Measurements from ENCODE around the gene RBM5. TPM values are rescaled to one million over a fixed set of nuclear protein-coding genes. Genes with fewer than 3 reads are reported as not detected.
A peak's percentile ranks its signal among the peaks of the same experiment; 100 is the strongest.

The RBM5 gene
- total and polyA plus RNA-seq, 2 donors (not counting 1 experiment from before 2014, with no cell fraction given), result 113 to 174 TPM

DNA sequence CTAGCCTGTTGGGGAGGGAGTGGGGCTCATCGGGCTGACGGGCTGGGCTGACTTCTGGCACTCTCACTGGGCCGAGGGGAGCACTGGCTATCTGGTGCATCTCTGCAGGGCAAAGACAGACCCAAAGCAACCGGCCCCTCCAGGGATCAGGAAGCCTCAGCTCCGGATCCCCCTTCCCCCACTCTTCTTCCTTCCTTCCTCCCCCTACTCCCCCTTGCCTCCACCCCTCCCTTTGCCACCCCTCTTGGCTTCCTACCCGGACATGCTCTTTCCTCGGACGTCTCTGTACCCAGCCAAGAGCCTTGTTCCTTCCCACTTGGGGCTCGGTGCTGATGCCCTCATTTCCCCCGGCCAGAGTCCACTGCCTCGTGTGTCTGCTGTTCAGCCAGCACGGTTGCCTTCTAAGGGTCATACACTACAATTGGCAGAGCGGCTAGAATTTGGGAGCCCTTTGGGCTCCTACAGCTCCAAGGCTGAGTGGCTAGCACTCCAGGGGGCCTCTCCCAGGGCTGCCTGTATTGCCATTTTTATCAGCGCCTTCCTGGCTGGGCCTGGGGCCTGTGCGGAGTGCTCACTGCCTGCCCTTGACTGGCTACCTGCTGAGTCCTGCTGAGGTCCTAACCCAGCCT lies 77.3 kb downstream of the RBM5 start:
- H3K79me2 ChIP-seq (ENCODE audit: control insufficient read depth, insufficient read depth, low read length), result no peaks in the 10 kb centered on the region
- DNase-seq (ENCODE audit: low read depth in 2 of 2), result peak in 1 of 2 donors; percentile 57
- no peaks in the 10 kb centered on the region for H3K36me3 ChIP-seq (ENCODE audit: control insufficient read depth, insufficient read depth, low read length)
- no peak overlapping the region for H3K9ac ChIP-seq (ENCODE audit: insufficient read depth, low read length)
- H3K4me3 ChIP-seq (replicated peaks in 1 of 4; ENCODE audit: control extremely low read depth in 1 of 4, insufficient read depth in 1 of 4, low read depth in 3 of 4, low read length in 4 of 4), result no peak overlapping the region
- peak overlapping the region; percentile 75 for H3K27ac ChIP-seq (ENCODE audit: insufficient read depth, low read length)
- no peak overlapping the region for H2AFZ ChIP-seq (ENCODE audit: low read length)
- H3K4me2 ChIP-seq (ENCODE audit: extremely low read depth, insufficient read depth, low read length), result peak overlapping the region; percentile 62
- H4K20me1 ChIP-seq (ENCODE audit: control insufficient read depth, extremely low read depth, insufficient read depth, low read length), result no peaks in the 10 kb centered on the region
- peaks cover 30% of the 10 kb centered on the region for H3K4me1 ChIP-seq (ENCODE audit: control insufficient read depth, extremely low read depth, insufficient read depth, low read length)
- TF ChIP-seq, protein P1, sequence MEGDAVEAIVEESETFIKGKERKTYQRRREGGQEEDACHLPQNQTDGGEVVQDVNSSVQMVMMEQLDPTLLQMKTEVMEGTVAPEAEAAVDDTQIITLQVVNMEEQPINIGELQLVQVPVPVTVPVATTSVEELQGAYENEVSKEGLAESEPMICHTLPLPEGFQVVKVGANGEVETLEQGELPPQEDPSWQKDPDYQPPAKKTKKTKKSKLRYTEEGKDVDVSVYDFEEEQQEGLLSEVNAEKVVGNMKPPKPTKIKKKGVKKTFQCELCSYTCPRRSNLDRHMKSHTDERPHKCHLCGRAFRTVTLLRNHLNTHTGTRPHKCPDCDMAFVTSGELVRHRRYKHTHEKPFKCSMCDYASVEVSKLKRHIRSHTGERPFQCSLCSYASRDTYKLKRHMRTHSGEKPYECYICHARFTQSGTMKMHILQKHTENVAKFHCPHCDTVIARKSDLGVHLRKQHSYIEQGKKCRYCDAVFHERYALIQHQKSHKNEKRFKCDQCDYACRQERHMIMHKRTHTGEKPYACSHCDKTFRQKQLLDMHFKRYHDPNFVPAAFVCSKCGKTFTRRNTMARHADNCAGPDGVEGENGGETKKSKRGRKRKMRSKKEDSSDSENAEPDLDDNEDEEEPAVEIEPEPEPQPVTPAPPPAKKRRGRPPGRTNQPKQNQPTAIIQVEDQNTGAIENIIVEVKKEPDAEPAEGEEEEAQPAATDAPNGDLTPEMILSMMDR (conservative IDR thresholded peaks at IDR 0.05 in 1 of 2, IDR thresholded peaks at IDR 0.05 in 1 of 2; ENCODE audit: low read depth in 1 of 2, low read length in 2 of 2), result no peak
- no peak for TF ChIP-seq EZH2 (IDR thresholded peaks at IDR 0.05; ENCODE audit: low read length, missing control alignments)
- H3K9me3 ChIP-seq (ENCODE audit: control insufficient read depth, insufficient read depth, low read depth, low read length), result no peaks in the 10 kb centered on the region
- H3K27me3 ChIP-seq (ENCODE audit: control insufficient read depth, insufficient read depth, low read length), result no peaks in the 10 kb centered on the region

DNA sequence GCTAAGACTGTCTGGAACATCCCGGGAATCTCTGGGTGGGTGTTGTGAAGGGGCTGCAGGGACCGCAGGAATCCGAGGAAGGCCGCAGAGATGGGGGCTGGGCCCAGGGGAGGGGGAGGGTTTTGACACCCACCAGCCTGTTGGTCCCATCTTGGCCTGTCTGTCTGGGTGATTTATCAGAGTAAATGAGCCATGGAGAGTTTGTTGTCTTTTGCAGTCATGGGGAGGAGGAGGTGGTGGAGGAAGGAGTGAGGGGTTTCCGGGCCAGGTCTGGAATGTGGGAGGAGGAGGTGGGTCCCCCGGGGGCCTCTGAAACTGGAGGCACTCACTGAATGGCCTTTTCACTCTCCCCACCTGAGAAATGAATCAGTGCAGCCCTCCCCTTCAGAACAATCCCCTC lies 77.9 kb downstream of the RBM5 start:
- no peaks in the 10 kb centered on the region for H3K9me3 ChIP-seq (ENCODE audit: control insufficient read depth, insufficient read depth, low read depth, low read length)
- no peak overlapping the region for H3K9ac ChIP-seq (ENCODE audit: insufficient read depth, low read length)
- TF ChIP-seq, protein P1 (conservative IDR thresholded peaks at IDR 0.05 in 1 of 2, IDR thresholded peaks at IDR 0.05 in 1 of 2; ENCODE audit: low read depth in 1 of 2, low read length in 2 of 2), result no peak
- TF ChIP-seq EZH2 (IDR thresholded peaks at IDR 0.05; ENCODE audit: low read length, missing control alignments), result no peak
- H3K79me2 ChIP-seq (ENCODE audit: control insufficient read depth, insufficient read depth, low read length), result no peaks in the 10 kb centered on the region
- no peak overlapping the region for H2AFZ ChIP-seq (ENCODE audit: low read length)
- H4K20me1 ChIP-seq (ENCODE audit: control insufficient read depth, extremely low read depth, insufficient read depth, low read length), result no peaks in the 10 kb centered on the region
- H3K27ac ChIP-seq (ENCODE audit: insufficient read depth, low read length), result no peak overlapping the region
- no peaks in the 10 kb centered on the region for H3K27me3 ChIP-seq (ENCODE audit: control insufficient read depth, insufficient read depth, low read length)
- peaks cover 28% of the 10 kb centered on the region for H3K4me1 ChIP-seq (ENCODE audit: control insufficient read depth, extremely low read depth, insufficient read depth, low read length)
- H3K4me3 ChIP-seq (replicated peaks in 1 of 4; ENCODE audit: control extremely low read depth in 1 of 4, insufficient read depth in 1 of 4, low read depth in 3 of 4, low read length in 4 of 4), result no peak overlapping the region
- H3K4me2 ChIP-seq (ENCODE audit: extremely low read depth, insufficient read depth, low read length), result no peak overlapping the region
- no peaks in the 10 kb centered on the region for H3K36me3 ChIP-seq (ENCODE audit: control insufficient read depth, insufficient read depth, low read length)
- DNase-seq (ENCODE audit: low read depth in 2 of 2), result peak in 1 of 2 donors; percentile 79

DNA sequence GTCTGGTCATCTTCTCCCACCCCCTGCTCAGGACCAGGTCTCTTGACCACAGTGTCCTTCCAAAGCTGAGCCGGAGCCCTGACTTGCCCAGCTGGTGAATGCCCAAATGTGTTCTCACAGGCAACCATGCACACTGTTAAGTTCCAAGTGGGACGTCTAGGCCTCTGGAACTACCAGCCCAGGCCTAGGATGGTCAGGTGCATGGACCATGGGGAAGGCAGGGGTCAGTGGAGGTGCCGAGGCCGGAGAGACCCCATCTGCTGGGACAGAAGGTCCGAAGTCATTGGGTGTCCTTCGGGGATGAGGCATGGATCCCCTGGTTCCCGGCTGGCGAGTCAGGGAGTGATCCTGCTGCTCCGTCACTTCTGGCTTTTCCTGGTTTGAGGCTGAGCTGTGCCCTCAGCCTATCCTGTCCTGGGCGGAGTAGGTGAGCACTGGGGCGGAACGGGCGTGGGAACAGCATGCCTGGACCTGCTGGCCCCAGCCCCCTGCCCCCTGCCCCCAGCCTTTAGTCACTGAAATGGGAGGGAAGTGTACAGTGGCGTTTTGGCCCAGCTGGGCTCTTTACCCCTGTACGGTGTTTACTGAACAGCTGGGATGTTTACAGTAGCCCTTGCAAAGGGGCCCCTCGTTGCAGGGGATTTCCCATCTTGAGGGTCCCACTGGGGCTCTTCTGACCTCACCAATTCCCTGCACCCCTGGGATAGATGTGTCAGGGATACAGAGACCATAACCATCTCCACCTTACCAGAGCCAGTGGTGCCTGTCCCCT lies 78.5 kb downstream of the RBM5 start:
- H3K4me2 ChIP-seq (ENCODE audit: extremely low read depth, insufficient read depth, low read length), result no peak overlapping the region
- no peaks in the 10 kb centered on the region for H4K20me1 ChIP-seq (ENCODE audit: control insufficient read depth, extremely low read depth, insufficient read depth, low read length)
- TF ChIP-seq, protein P1 (conservative IDR thresholded peaks at IDR 0.05 in 1 of 2, IDR thresholded peaks at IDR 0.05 in 1 of 2; ENCODE audit: low read depth in 1 of 2, low read length in 2 of 2), result no peak
- DNase-seq (ENCODE audit: low read depth in 2 of 2), result peak; percentile 33 to 46
- H3K4me3 ChIP-seq (replicated peaks in 1 of 4; ENCODE audit: control extremely low read depth in 1 of 4, insufficient read depth in 1 of 4, low read depth in 3 of 4, low read length in 4 of 4), result no peak overlapping the region
- H3K79me2 ChIP-seq (ENCODE audit: control insufficient read depth, insufficient read depth, low read length), result no peaks in the 10 kb centered on the region
- peaks cover 28% of the 10 kb centered on the region for H3K4me1 ChIP-seq (ENCODE audit: control insufficient read depth, extremely low read depth, insufficient read depth, low read length)
- H3K27me3 ChIP-seq (ENCODE audit: control insufficient read depth, insufficient read depth, low read length), result no peaks in the 10 kb centered on the region
- H2AFZ ChIP-seq (ENCODE audit: low read length), result no peak overlapping the region
- no peaks in the 10 kb centered on the region for H3K9me3 ChIP-seq (ENCODE audit: control insufficient read depth, insufficient read depth, low read depth, low read length)
- no peaks in the 10 kb centered on the region for H3K36me3 ChIP-seq (ENCODE audit: control insufficient read depth, insufficient read depth, low read length)
- H3K9ac ChIP-seq (ENCODE audit: insufficient read depth, low read length), result no peak overlapping the region
- H3K27ac ChIP-seq (ENCODE audit: insufficient read depth, low read length), result no peak overlapping the region

Measured in fibroblast of lung (primary cell).